SK-N-SH (cell line): ENCODE data around the gene KAT6B. TPM values are rescaled to one million over a fixed set of nuclear protein-coding genes. Genes with fewer than 3 reads are reported as not detected.

Experiments
- CTCF ChIA-PET: fragments of 300-600, 350-600 bp; formaldehyde crosslinking; extraction: SDS; loops from one replicate; lab custom pipeline; 2021; lab: Yijun Ruan, JAX
- POLR2A ChIA-PET: fragments of 350-600 bp; sonication (Branson Sonifier 250); formaldehyde crosslinking; extraction: SDS; loops from one replicate; lab custom pipeline; 2020; ENCODE audit warnings: antibody characterized with exemption, inconsistent platforms; lab: Yijun Ruan, JAX
- DNase-seq: peaks from one replicate; pipeline ENCODE4 v3.0.0; 2012
- H2AFZ ChIP-seq: fragments of 200-600 bp; sonication (generic); 2 replicates; pipeline ENCODE4 v1.8.1; 2016; ENCODE audit warnings: antibody characterized with exemption, mild to moderate bottlenecking, low read depth
- H3F3A ChIP-seq: fragments of 200-600 bp; sonication (generic); replicated peaks from 2 replicates; pipeline ENCODE3; 2016; ENCODE audit warnings: antibody characterized with exemption, mild to moderate bottlenecking; ENCODE audit not compliant: insufficient read depth
- H3K27ac ChIP-seq, 2 experiments: fragments of 200-500 bp in 1 of 2; fragments of 200-600 bp in 1 of 2; sonication (Bioruptor generic) in 1 of 2; sonication (generic), shearing (Covaris generic) in 1 of 2; 2 replicates each; pipeline versions ENCODE4 v1.5.1 to v1.6.1; 2014 to 2016; ENCODE audit warnings: low read depth in 2 of 2, inconsistent platforms in 1 of 2, low read length in 1 of 2, mild to moderate bottlenecking in 1 of 2, mixed read lengths in 1 of 2
- H3K27me3 ChIP-seq: fragments of 200-600 bp; sonication (generic), shearing (Covaris generic); 2 replicates; pipeline ENCODE4 v1.6.1; 2016; ENCODE audit warnings: mixed run types; ENCODE audit not compliant: insufficient read depth
- H3K36me3 ChIP-seq, 2 experiments: fragments of 200-500 bp in 1 of 2; fragments of 200-600 bp in 1 of 2; sonication (Bioruptor generic) in 1 of 2; sonication (generic) in 1 of 2; replicated peaks in 1 of 2; 2 replicates each; pipeline versions ENCODE3 to v1.5.1; 2014 to 2016; ENCODE audit warnings: low read length in 1 of 2, mild to moderate bottlenecking in 1 of 2; ENCODE audit not compliant: insufficient read depth in 2 of 2, control insufficient read depth in 1 of 2
- H3K4me1 ChIP-seq, 2 experiments: fragments of 200-500 bp in 1 of 2; fragments of 200-600 bp in 1 of 2; sonication (Bioruptor generic) in 1 of 2; sonication (generic), shearing (Covaris generic) in 1 of 2; 2 replicates each; pipeline versions ENCODE4 v1.5.1 to v1.6.1; 2014 to 2016; ENCODE audit warnings: low read depth in 1 of 2, low read length in 1 of 2, mixed run types in 1 of 2; ENCODE audit not compliant: insufficient read depth in 2 of 2, control insufficient read depth in 1 of 2
- H3K4me2 ChIP-seq: fragments of 200-600 bp; sonication (generic), shearing (Covaris generic); 2 replicates; pipeline ENCODE4 v1.6.1; 2017; ENCODE audit warnings: mixed run types
- H3K4me3 ChIP-seq, 2 experiments: fragments of 200-500 bp in 1 of 2; fragments of 200-600 bp in 1 of 2; sonication (Bioruptor generic) in 1 of 2; sonication (generic), shearing (Covaris generic) in 1 of 2; 2 replicates each; pipeline versions ENCODE4 v1.5.1 to v1.8.1; 2014 to 2016; ENCODE audit warnings: low read depth in 2 of 2, inconsistent platforms in 1 of 2, low read length in 1 of 2, mild to moderate bottlenecking in 1 of 2, mixed read lengths in 1 of 2, moderate library complexity in 1 of 2
- H3K79me2 ChIP-seq: fragments of 200-600 bp; sonication (generic); 2 replicates; pipeline ENCODE4 v1.8.1; 2017; ENCODE audit warnings: mild to moderate bottlenecking; ENCODE audit not compliant: insufficient read depth
- H3K9ac ChIP-seq: fragments of 200-600 bp; sonication (generic); 2 replicates; pipeline ENCODE4 v1.6.1; 2017; ENCODE audit warnings: mixed run types
- H3K9me2 ChIP-seq: fragments of 200-600 bp; sonication (generic); 2 replicates; pipeline ENCODE4 v1.6.1; 2017; ENCODE audit warnings: mixed run types
- H3K9me3 ChIP-seq: fragments of 200-600 bp; sonication (generic); 2 replicates; pipeline ENCODE4 v1.6.1; 2017; ENCODE audit warnings: mixed run types, mild to moderate bottlenecking, moderate library complexity
- H4K20me1 ChIP-seq: fragments of 200-600 bp; sonication (generic); 2 replicates; pipeline ENCODE4 v1.6.1; 2017; ENCODE audit warnings: mild to moderate bottlenecking, mixed run types; ENCODE audit not compliant: insufficient read depth
- EZH2phosphoT487 ChIP-seq: fragments of 200-600 bp; sonication (generic); IDR thresholded peaks from 2 replicates; pipeline ENCODE4 v1.6.1; 2017; ENCODE audit warnings: low read depth, mixed run types, mild to moderate bottlenecking, antibody characterized with exemption, moderate library complexity, borderline replicate concordance
- NFIC ChIP-seq: IDR thresholded peaks from 2 replicates; pipeline ENCODE4 v1.4.0; 2012; ENCODE audit warnings: borderline replicate concordance
- NRF1 ChIP-seq: IDR thresholded peaks from 2 replicates; pipeline ENCODE4 v1.6.1; 2012; ENCODE audit warnings: low read depth, mild to moderate bottlenecking, low read length
- RCOR1 ChIP-seq: fragments of 150-350 bp; IDR thresholded peaks from 2 replicates; pipeline ENCODE4 v1.6.1; 2017; ENCODE audit warnings: antibody characterized with exemption, low read length
- REST ChIP-seq: IDR thresholded peaks from 2 replicates; pipeline ENCODE4 v1.6.1; 2012; ENCODE audit warnings: mild to moderate bottlenecking, low read depth, low read length, moderate library complexity
- TAF1 ChIP-seq: IDR thresholded peaks from 2 replicates; pipeline ENCODE4 v1.6.1; 2012; ENCODE audit warnings: low read depth, mild to moderate bottlenecking, low read length, moderate library complexity, borderline replicate concordance
- TEAD4 ChIP-seq: IDR thresholded peaks from 2 replicates; pipeline ENCODE4 v1.4.0; 2012; ENCODE audit warnings: mild to moderate bottlenecking, borderline replicate concordance; ENCODE audit not compliant: insufficient read depth
- USF2 ChIP-seq: fragments of 150-350 bp; IDR thresholded peaks from 2 replicates; pipeline ENCODE4 v1.6.1; 2017; ENCODE audit warnings: antibody characterized with exemption, low read length, low read depth, borderline replicate concordance
- YY1 ChIP-seq: IDR thresholded peaks from 2 replicates; pipeline ENCODE4 v1.4.0; 2012; ENCODE audit warnings: low read depth, mild to moderate bottlenecking
- polyA plus RNA-seq, 3 experiments: library from polyadenylated mRNA; depleted of rRNA; stranded (reverse); fragments of >200 nt; gene quantifications; 2 replicates each; pipeline ENCODE4 v1.2.3, GENCODE V29; 2012
- TF ChIP-seq, protein P1 (sequence below): fragments of 200-600 bp; sonication (generic); IDR thresholded peaks from 2 replicates; pipeline ENCODE4 v1.6.1; 2017; ENCODE audit warnings: antibody characterized with exemption, mild to moderate bottlenecking, moderate library complexity
- TF ChIP-seq, protein P2 (sequence below): IDR thresholded peaks from 2 replicates; pipeline ENCODE4 v1.4.0; 2012; ENCODE audit warnings: low read depth, borderline replicate concordance

The KAT6B gene
- polyA plus RNA-seq, 1 of the 3 experiments (the other 2 are of a cell fraction), result 4.3 TPM

DNA sequence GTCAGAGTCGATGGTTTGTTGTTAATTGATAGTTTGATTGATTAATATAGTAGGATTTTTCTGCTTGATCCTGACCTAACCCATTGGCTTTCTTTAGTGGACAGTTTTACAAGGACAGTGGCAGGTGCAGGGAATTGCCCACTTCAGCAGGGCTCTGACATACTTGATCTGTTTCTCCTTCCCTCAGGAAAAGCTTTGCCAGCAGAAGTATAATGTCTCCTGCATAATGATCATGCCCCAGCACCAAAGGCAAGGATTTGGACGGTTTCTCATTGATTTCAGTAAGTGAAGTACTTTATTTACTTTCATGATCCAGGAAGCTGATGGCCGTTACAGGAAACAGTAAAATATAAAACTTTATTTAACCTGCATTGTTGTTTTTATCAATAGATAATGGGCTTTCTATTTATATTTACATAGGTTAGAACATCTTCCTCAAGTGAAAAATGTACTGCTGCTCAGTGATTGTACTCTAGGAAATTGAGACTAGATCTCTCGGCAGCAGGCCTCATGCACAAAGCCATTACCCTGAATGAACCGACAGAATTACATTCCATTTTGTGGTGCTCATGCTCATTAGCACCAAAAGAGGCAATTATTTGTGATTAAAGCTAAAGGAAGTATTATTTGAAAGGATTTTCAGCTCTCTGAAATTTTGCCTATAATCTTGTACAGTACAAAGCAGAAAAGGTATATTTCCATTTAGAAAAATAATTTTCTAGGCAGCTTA is 162.6 kb downstream of the KAT6B start (continued):
- TF ChIP-seq, protein P1, sequence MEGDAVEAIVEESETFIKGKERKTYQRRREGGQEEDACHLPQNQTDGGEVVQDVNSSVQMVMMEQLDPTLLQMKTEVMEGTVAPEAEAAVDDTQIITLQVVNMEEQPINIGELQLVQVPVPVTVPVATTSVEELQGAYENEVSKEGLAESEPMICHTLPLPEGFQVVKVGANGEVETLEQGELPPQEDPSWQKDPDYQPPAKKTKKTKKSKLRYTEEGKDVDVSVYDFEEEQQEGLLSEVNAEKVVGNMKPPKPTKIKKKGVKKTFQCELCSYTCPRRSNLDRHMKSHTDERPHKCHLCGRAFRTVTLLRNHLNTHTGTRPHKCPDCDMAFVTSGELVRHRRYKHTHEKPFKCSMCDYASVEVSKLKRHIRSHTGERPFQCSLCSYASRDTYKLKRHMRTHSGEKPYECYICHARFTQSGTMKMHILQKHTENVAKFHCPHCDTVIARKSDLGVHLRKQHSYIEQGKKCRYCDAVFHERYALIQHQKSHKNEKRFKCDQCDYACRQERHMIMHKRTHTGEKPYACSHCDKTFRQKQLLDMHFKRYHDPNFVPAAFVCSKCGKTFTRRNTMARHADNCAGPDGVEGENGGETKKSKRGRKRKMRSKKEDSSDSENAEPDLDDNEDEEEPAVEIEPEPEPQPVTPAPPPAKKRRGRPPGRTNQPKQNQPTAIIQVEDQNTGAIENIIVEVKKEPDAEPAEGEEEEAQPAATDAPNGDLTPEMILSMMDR, result no peak
- TF ChIP-seq RCOR1 (no peak), EZH2phosphoT487 (no peak), TEAD4 (no peak), TAF1 (no peak), USF2 (no peak), REST (no peak), NRF1 (no peak)
- TF ChIP-seq, all 33 proteins: peak for 0

- Histone ChIP-seq H3K9me2 (no peaks in the 10 kb centered on the region), H3K79me2 (no peaks in the 10 kb centered on the region), H3K27me3 (no peaks in the 10 kb centered on the region), H2AFZ (no peak overlapping the region)
- TF ChIP-seq YY1 (no peak), NRF1 (no peak), TAF1 (no peak), NFIC (no peak)
- TF ChIP-seq, protein P2, sequence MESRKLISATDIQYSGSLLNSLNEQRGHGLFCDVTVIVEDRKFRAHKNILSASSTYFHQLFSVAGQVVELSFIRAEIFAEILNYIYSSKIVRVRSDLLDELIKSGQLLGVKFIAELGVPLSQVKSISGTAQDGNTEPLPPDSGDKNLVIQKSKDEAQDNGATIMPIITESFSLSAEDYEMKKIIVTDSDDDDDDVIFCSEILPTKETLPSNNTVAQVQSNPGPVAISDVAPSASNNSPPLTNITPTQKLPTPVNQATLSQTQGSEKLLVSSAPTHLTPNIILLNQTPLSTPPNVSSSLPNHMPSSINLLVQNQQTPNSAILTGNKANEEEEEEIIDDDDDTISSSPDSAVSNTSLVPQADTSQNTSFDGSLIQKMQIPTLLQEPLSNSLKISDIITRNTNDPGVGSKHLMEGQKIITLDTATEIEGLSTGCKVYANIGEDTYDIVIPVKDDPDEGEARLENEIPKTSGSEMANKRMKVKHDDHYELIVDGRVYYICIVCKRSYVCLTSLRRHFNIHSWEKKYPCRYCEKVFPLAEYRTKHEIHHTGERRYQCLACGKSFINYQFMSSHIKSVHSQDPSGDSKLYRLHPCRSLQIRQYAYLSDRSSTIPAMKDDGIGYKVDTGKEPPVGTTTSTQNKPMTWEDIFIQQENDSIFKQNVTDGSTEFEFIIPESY, result no peak
- TF ChIP-seq, protein P1, result peak; percentile 55
- TF ChIP-seq, all 33 proteins: peak for 1
- H3K4me1 ChIP-seq, result peaks cover 6 to 8% of the 10 kb centered on the region in 2 experiments; a peak in 3 of 4 replicates
- no peak overlapping the region for H3K27ac ChIP-seq
- peaks cover 31 to 40% of the 10 kb centered on the region in 2 experiments for H3K36me3 ChIP-seq
- DNase-seq, result peak; percentile 17
- ChIA-PET CTCF (interaction anchor here (0.8 to 1.7 kb wide), 4 partner anchors 11 to 108 kb away, joined by 3 to 4 read pairs (median 4); no protein-coding TSS in a partner anchor), POLR2A (no interaction called here)
- H3K9ac ChIP-seq, result no peak overlapping the region
- no peaks in the 10 kb centered on the region for H3F3A ChIP-seq
- H3K4me3 ChIP-seq, result no peak overlapping the region
- H3K4me2 ChIP-seq, result no peak overlapping the region
- H3K9me3 ChIP-seq, result no peaks in the 10 kb centered on the region
- H4K20me1 ChIP-seq, result no peaks in the 10 kb centered on the region
Observed at GRCh38 chr10:74991435-74991834, 165.0 kb downstream of the KAT6B start.
